MCF 10A (cell line): ENCODE measurements around the gene CWC27. TPM values are rescaled to one million over a fixed set of nuclear protein-coding genes. Genes with fewer than 3 reads are reported as not detected.

Experiments
- BruUV-seq: library from RNA; stranded (reverse); fragments of 400-500 nt; replicated peaks from 2 replicates; lab custom pipeline; 2021; lab: Mats Ljungman, UMichigan
- CTCF ChIA-PET: fragments of 300-600 bp; sonication (Branson Sonifier 250); formaldehyde crosslinking; extraction: SDS; loops from one replicate; lab custom pipeline; 2021; ENCODE audit warnings: antibody characterized with exemption, inconsistent platforms; lab: Yijun Ruan, JAX
- POLR2A ChIA-PET: fragments of 300-600, 350-650 bp; sonication (Branson Sonifier 250); formaldehyde crosslinking; extraction: SDS; loops from one replicate; lab custom pipeline; 2020; ENCODE audit warnings: antibody characterized with exemption, inconsistent platforms; lab: Yijun Ruan, JAX
- DNase-seq: peaks from one replicate; pipeline ENCODE4 v3.0.0-alpha.2; 2018; ENCODE audit not compliant: unreplicated experiment
- H3K27ac Mint-ChIP-seq: one replicate; pipeline ENCODE4 v1.8.0; 2022; ENCODE audit warnings: mild to moderate bottlenecking, low read depth, mixed read lengths; ENCODE audit not compliant: unreplicated experiment
- H3K27me3 Mint-ChIP-seq: one replicate; pipeline ENCODE4 v1.8.0; 2022; ENCODE audit warnings: mixed read lengths; ENCODE audit not compliant: insufficient read depth, unreplicated experiment
- H3K36me3 Mint-ChIP-seq: one replicate; pipeline ENCODE4 v1.8.0; 2022; ENCODE audit warnings: mild to moderate bottlenecking, moderate library complexity, mixed read lengths; ENCODE audit not compliant: insufficient read depth, unreplicated experiment
- H3K4me1 Mint-ChIP-seq: one replicate; pipeline ENCODE4 v1.8.0; 2022; ENCODE audit warnings: mixed read lengths; ENCODE audit not compliant: insufficient read depth, unreplicated experiment
- H3K4me3 Mint-ChIP-seq: one replicate; pipeline ENCODE4 v1.8.0; 2022; ENCODE audit warnings: mild to moderate bottlenecking, moderate library complexity, mixed read lengths; ENCODE audit not compliant: unreplicated experiment
- H3K9me3 Mint-ChIP-seq: one replicate; pipeline ENCODE4 v1.8.0; 2022; ENCODE audit warnings: mixed read lengths; ENCODE audit not compliant: unreplicated experiment
- intact Hi-C: fragments of 100-400 bp; cut with micrococcal nuclease; formaldehyde crosslinking; loops from 2 replicates; pipeline ENCODE4 v1.14.1; 2022
- total RNA-seq: library from RNA; stranded (reverse); gene quantifications from 2 replicates; pipeline ENCODE4 v1.2.3, GENCODE V29; 2022
- TF ChIP-seq, protein P1 (sequence below): fragments of 200-600 bp; IDR thresholded peaks from one replicate; pipeline ENCODE4 v1.8.0; 2022; ENCODE audit warnings: antibody characterized with exemption, mild to moderate bottlenecking; ENCODE audit not compliant: unreplicated experiment

CWC27 gene
- total RNA-seq, 1 experiment from 2014 or later, result 34.2 TPM

- ChIA-PET POLR2A (interaction anchor here (0.5 kb wide), 1 partner anchor 32 kb away, joined by 3 read pairs; no protein-coding TSS in a partner anchor), CTCF (interaction anchor here (0.6 to 1.3 kb wide), 4 partner anchors 35 to 718 kb away, joined by 3 read pairs; partner anchors contain the start of gene ADAMTS6)
- intact Hi-C loops, result no loop called here
- BruUV-seq, result no TSS peak
- Mint-ChIP-seq H3K27ac (peak overlapping the region; percentile 2), H3K9me3 (no peaks in the 10 kb centered on the region), H3K27me3 (no peaks in the 10 kb centered on the region), H3K4me3 (no peak overlapping the region), H3K36me3 (peaks cover 36% of the 10 kb centered on the region), H3K4me1 (peaks cover 37% of the 10 kb centered on the region)
- no peak for DNase-seq
- TF ChIP-seq, protein P1, sequence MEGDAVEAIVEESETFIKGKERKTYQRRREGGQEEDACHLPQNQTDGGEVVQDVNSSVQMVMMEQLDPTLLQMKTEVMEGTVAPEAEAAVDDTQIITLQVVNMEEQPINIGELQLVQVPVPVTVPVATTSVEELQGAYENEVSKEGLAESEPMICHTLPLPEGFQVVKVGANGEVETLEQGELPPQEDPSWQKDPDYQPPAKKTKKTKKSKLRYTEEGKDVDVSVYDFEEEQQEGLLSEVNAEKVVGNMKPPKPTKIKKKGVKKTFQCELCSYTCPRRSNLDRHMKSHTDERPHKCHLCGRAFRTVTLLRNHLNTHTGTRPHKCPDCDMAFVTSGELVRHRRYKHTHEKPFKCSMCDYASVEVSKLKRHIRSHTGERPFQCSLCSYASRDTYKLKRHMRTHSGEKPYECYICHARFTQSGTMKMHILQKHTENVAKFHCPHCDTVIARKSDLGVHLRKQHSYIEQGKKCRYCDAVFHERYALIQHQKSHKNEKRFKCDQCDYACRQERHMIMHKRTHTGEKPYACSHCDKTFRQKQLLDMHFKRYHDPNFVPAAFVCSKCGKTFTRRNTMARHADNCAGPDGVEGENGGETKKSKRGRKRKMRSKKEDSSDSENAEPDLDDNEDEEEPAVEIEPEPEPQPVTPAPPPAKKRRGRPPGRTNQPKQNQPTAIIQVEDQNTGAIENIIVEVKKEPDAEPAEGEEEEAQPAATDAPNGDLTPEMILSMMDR, result no peak
Observed at GRCh38 chr5:64763948-64764503, 4.7 kb upstream of the CWC27 start.

DNA sequence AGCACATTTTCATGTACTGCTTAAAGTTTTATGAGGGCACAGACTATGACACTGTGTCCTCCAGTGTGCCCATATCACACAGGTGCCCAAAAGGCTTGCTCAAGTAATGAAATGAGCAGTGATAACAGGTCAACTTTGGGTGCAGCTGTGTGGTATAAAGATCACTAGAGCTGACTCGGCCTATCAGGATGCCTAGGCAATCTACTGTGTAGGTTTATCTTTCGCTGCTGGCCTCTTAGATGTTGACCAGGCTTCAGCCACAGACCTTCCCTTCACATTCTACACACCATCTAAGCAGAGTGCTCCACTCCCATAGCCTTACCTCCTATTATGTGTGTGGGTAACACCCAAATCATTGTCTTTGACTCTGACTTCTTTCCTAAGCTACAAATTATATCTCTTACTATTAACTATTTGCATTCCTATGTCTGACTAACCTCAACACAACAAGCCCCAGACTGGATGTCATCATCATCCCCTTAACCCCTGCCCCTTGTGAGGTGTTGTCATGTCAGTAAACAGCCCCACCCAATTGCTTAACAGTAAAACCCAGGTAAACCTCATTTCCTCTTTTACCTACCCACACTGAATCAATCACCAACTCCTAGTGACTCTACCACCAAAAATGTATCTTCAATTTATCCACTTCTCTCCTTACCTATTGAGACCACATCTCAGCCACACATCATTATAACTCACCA, 2.8 kb upstream of the CWC27 start:
- peak; percentile 50 for DNase-seq
- no peaks in the 10 kb centered on the region for H3K9me3 Mint-ChIP-seq
- peak overlapping the region; percentile 47 for H3K4me3 Mint-ChIP-seq
- intact Hi-C loops, result no loop called here
- CTCF ChIA-PET, result interaction anchor here (0.6 to 1.1 kb wide), 3 partner anchors 9 to 558 kb away, joined by 3 to 4 read pairs (median 3); no protein-coding TSS in a partner anchor
- H3K27ac Mint-ChIP-seq, result peak overlapping the region; percentile 100
- H3K27me3 Mint-ChIP-seq, result no peaks in the 10 kb centered on the region
- TF ChIP-seq, protein P1, result no peak
- POLR2A ChIA-PET, result interaction anchor here (0.9 to 2.8 kb wide), 2 partner anchors 19 to 34 kb away, joined by 3 to 6 read pairs; no protein-coding TSS in a partner anchor
- peaks cover 44% of the 10 kb centered on the region for H3K4me1 Mint-ChIP-seq
- no TSS peak for BruUV-seq
- peaks cover 30% of the 10 kb centered on the region for H3K36me3 Mint-ChIP-seq

DNA sequence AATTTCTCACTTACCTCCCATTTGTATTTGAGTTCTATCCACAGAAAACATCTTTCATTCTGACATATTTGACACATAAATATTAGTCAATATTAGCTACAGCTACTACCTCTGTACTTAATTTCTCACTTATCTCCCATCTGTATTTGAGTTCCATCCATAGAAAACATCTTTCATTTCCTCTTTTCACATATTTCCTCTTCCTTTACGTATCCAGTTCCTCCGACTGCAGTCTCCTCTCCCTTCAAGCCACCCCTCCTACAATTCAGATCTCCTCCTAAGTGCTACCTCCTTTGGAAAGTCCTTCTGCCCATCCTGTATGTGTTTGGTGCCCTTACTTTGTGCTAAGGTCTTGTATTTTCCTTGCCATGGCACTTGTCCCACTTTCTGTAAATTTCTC, 1.8 kb upstream of the CWC27 start:
- Mint-ChIP-seq H3K4me1 (peaks cover 44% of the 10 kb centered on the region), H3K27me3 (no peaks in the 10 kb centered on the region), H3K4me3 (peak overlapping the region; percentile 96), H3K27ac (peak overlapping the region; percentile 100), H3K36me3 (peaks cover 24% of the 10 kb centered on the region), H3K9me3 (no peaks in the 10 kb centered on the region)
- TF ChIP-seq, protein P1, result no peak
- intact Hi-C loops, result no loop called here
- DNase-seq, result no peak
- BruUV-seq, result no TSS peak
- ChIA-PET CTCF (interaction anchor here (0.6 to 2.3 kb wide), 6 partner anchors 9 to 875 kb away, joined by 3 to 9 read pairs (median 5); no protein-coding TSS in a partner anchor), POLR2A (interaction anchor here (0.6 to 3.6 kb wide), 6 partner anchors 9 to 796 kb away, joined by 3 to 16 read pairs (median 10); partner anchors contain the start of genes CENPK and PPWD1)

DNA sequence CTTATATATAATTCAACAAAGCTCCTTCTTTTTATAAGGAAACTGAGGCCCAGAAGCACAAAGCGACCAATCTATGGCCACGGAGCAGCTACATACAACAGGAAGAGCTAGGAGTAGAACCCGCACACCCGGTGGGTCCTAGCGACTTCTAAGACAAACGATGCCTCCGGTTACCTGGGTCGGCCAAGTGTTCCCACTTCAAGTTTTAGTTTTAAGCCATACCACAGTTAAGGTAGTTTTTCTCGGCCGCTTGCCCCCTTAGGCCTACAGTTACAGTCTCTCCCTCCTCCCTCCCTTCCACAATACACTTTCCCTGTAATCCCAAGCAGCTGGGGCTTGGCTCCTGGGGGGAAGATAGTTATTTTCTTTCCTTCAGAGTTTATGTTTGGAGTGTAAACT, 772 bp upstream of the CWC27 start:
- Mint-ChIP-seq H3K27ac (peak overlapping the region; percentile 100), H3K4me1 (peaks cover 44% of the 10 kb centered on the region), H3K4me3 (peak overlapping the region; percentile 96), H3K9me3 (no peaks in the 10 kb centered on the region), H3K27me3 (no peaks in the 10 kb centered on the region), H3K36me3 (peaks cover 23% of the 10 kb centered on the region)
- TSS peak; percentile 50 for BruUV-seq
- POLR2A ChIA-PET, result interaction anchor here (0.9 to 3.6 kb wide), 17 partner anchors 10 to 856 kb away, joined by 3 to 16 read pairs (median 6); partner anchors contain the start of genes ADAMTS6, CENPK, PPWD1 and TRIM23
- CTCF ChIA-PET, result interaction anchor here (0.6 to 2.3 kb wide), 8 partner anchors 10 to 715 kb away, joined by 3 to 9 read pairs (median 4); no protein-coding TSS in a partner anchor
- DNase-seq, result no peak
- TF ChIP-seq, protein P1, result no peak
- intact Hi-C loops, result no loop called here
